ENCODE measurements around the gene SIAH2. TPM values are rescaled to one million over a fixed set of nuclear protein-coding genes. Genes with fewer than 3 reads are reported as not detected.

Gene SIAH2
- total RNA-seq, 1 experiment from 2014 or later: 24.0 TPM

- Histone ChIP-seq H3K4me3 (ENCODE audit: low read depth in 2 of 2, low read length in 2 of 2) (no peak overlapping the region), H3K36me3 (ENCODE audit: control insufficient read depth, insufficient read depth, low read length) (no peaks in the 10 kb centered on the region), H3K27ac (ENCODE audit: low read length) (no peak overlapping the region), H3K4me1 (ENCODE audit: control insufficient read depth, insufficient read depth, low read length) (peaks cover 12% of the 10 kb centered on the region; the same call in 1 of the 2 replicates), H3K27me3 (ENCODE audit: control insufficient read depth, insufficient read depth, low read length) (no peaks in the 10 kb centered on the region), H3K9me3 (ENCODE audit: control insufficient read depth, insufficient read depth, low read depth, low read length) (no peaks in the 10 kb centered on the region)
- no TSS peak for BruUV-seq (replicated peaks)
- CTCF ChIA-PET: no interaction called here
- POLR2A ChIA-PET: no interaction called here
- ATAC-seq (no peak), DNase-seq (ENCODE audit: low read depth, low spot score) (no peak)
- in situ Hi-C loops (cut with HindIII; ENCODE audit: low pct_unique_long_range_greater_than_20kb, low sequenced_read_pairs): no loop called here
- no peak for TF ChIP-seq CTCF (IDR thresholded peaks at IDR 0.05)
- TF ChIP-seq TCF7L2 (IDR thresholded peaks at IDR 0.05; ENCODE audit: low read depth, low read length): no peak
- no peak for TF ChIP-seq REST (IDR thresholded peaks at IDR 0.05; ENCODE audit: insufficient read depth in 1 of 2, low read depth in 2 of 2, low read length in 1 of 2)
- no peak for TF ChIP-seq SIN3A (IDR thresholded peaks at IDR 0.05; ENCODE audit: borderline replicate concordance, insufficient read depth, low read depth, low read length)
- intact Hi-C loops (cut with micrococcal nuclease; ENCODE audit: unreplicated experiment): loop anchor here (10.0 kb wide), 1 partner anchor 64 kb away; no protein-coding TSS in a partner anchor
These were observed 13.7 kb downstream of the SIAH2 start for GRCh38 chr3:150749255-150749654.

- POLR2A ChIA-PET: no interaction called here
These were observed 14.3 kb downstream of the SIAH2 start for GRCh38 chr3:150748684-150749047.

GRCh38 chr3:150747886-150748683 lies 14.9 kb downstream of the SIAH2 start:
- in situ Hi-C loops (cut with HindIII; ENCODE audit: low pct_unique_long_range_greater_than_20kb, low sequenced_read_pairs) (no loop called here), intact Hi-C loops (cut with micrococcal nuclease; ENCODE audit: unreplicated experiment) (loop anchor here (10.0 kb wide), 1 partner anchor 63 kb away; no protein-coding TSS in a partner anchor)
- ATAC-seq (no peak), DNase-seq (ENCODE audit: low read depth, low spot score) (no peak)
- no peak for TF ChIP-seq REST (IDR thresholded peaks at IDR 0.05; ENCODE audit: insufficient read depth in 1 of 2, low read depth in 2 of 2, low read length in 1 of 2)
- no peak for TF ChIP-seq TCF7L2 (IDR thresholded peaks at IDR 0.05; ENCODE audit: low read depth, low read length)
- TF ChIP-seq POLR2AphosphoS5 (IDR thresholded peaks at IDR 0.05; ENCODE audit: low read depth, low read length): no peak
- no peak for TF ChIP-seq CTCF (IDR thresholded peaks at IDR 0.05)
- no peak for TF ChIP-seq SIN3A (IDR thresholded peaks at IDR 0.05; ENCODE audit: borderline replicate concordance, insufficient read depth, low read depth, low read length)
- CTCF ChIA-PET: no interaction called here
- Histone ChIP-seq H3K4me3 (ENCODE audit: low read depth in 2 of 2, low read length in 2 of 2) (no peak overlapping the region), H3K4me1 (ENCODE audit: control insufficient read depth, insufficient read depth, low read length) (peaks cover 12% of the 10 kb centered on the region; the same call in 1 of the 2 replicates), H3K9me3 (ENCODE audit: control insufficient read depth, insufficient read depth, low read depth, low read length) (no peaks in the 10 kb centered on the region), H3K36me3 (ENCODE audit: control insufficient read depth, insufficient read depth, low read length) (no peaks in the 10 kb centered on the region), H3K27ac (ENCODE audit: low read length) (no peak overlapping the region), H3K27me3 (ENCODE audit: control insufficient read depth, insufficient read depth, low read length) (no peaks in the 10 kb centered on the region)
- BruUV-seq (replicated peaks): no TSS peak
- POLR2A ChIA-PET: no interaction called here

More at GRCh38 chr3:150748684-150749047, 14.3 kb downstream of the SIAH2 start:
- ATAC-seq: no peak
- TF ChIP-seq TCF7L2 (IDR thresholded peaks at IDR 0.05; ENCODE audit: low read depth, low read length): no peak
- Histone ChIP-seq H3K27me3 (ENCODE audit: control insufficient read depth, insufficient read depth, low read length) (no peaks in the 10 kb centered on the region), H3K9me3 (ENCODE audit: control insufficient read depth, insufficient read depth, low read depth, low read length) (no peaks in the 10 kb centered on the region), H3K27ac (ENCODE audit: low read length) (no peak overlapping the region), H3K36me3 (ENCODE audit: control insufficient read depth, insufficient read depth, low read length) (no peaks in the 10 kb centered on the region), H3K4me1 (ENCODE audit: control insufficient read depth, insufficient read depth, low read length) (peaks cover 12% of the 10 kb centered on the region; the same call in 1 of the 2 replicates), H3K4me3 (ENCODE audit: low read depth in 2 of 2, low read length in 2 of 2) (no peak overlapping the region)
- CTCF ChIA-PET: no interaction called here
- BruUV-seq (replicated peaks): no TSS peak
- in situ Hi-C loops (cut with HindIII; ENCODE audit: low pct_unique_long_range_greater_than_20kb, low sequenced_read_pairs): no loop called here
- intact Hi-C loops (cut with micrococcal nuclease; ENCODE audit: unreplicated experiment): loop anchor here (10.0 kb wide), 1 partner anchor 64 kb away; no protein-coding TSS in a partner anchor
- no peak for DNase-seq (ENCODE audit: low read depth, low spot score)
